Body of pancreas (tissue), 4 donors: ENCODE results near the gene STOML2.

Source experiments
- CTCF ChIP-seq, 7 experiments: fragments of 450-650 bp in 4 of 7; fragments of 200-600 bp in 3 of 7; sonication (generic) in 3 of 7; IDR thresholded peaks; one replicate each; pipeline ENCODE4 v1.5.1; 2016 to 2019; ENCODE audit warnings: antibody characterized with exemption in 7 of 7
- POLR2A ChIP-seq, 3 donors: fragments of 450-650 bp; IDR thresholded peaks; one replicate each; pipeline ENCODE4 v1.6.1; 2016; ENCODE audit warnings: antibody characterized with exemption in 3 of 3, mild to moderate bottlenecking in 2 of 3

- TF ChIP-seq CTCF (IDR thresholded peaks at IDR 0.05), result no peak
- TF ChIP-seq POLR2A (IDR thresholded peaks at IDR 0.05), result peak in 1 of 3 donors; percentile 44
These were observed 13.6 kb upstream of the STOML2 start for GRCh38 chr9:35116539-35116897.
